H1 (cell line): Measurements from ENCODE around the gene STIMATE.

ENCODE experiments used
- BRCA1 ChIP-seq: IDR thresholded peaks from 2 replicates; pipeline ENCODE4 v1.6.1; 2012; ENCODE audit warnings: low read depth, low read length, improper control_type of control experiment
- RAD21 ChIP-seq, 2 experiments: IDR thresholded peaks in 1 of 2; conservative IDR thresholded peaks in 1 of 2; 2 replicates each; pipeline ENCODE4 v1.6.1; 2011; ENCODE audit warnings: low read depth in 2 of 2, low read length in 2 of 2, improper control_type of control experiment in 1 of 2, inconsistent platforms in 1 of 2, mild to moderate bottlenecking in 1 of 2, moderate library complexity in 1 of 2
- SP2 ChIP-seq: IDR thresholded peaks from 2 replicates; pipeline ENCODE4 v1.6.1; 2012; ENCODE audit warnings: mild to moderate bottlenecking, low read length, inconsistent platforms
- SUZ12 ChIP-seq: fragments of 200-600 bp; sonication (generic); IDR thresholded peaks from 2 replicates; pipeline ENCODE4 v1.6.1; 2012; ENCODE audit warnings: mild to moderate bottlenecking, inconsistent platforms, low read length, moderate library complexity, mixed read lengths
- TEAD4 ChIP-seq: IDR thresholded peaks from 2 replicates; pipeline ENCODE4 v1.6.1; 2012; ENCODE audit warnings: low read depth, low read length, inconsistent platforms, mixed read lengths
- TF ChIP-seq, protein P1 (sequence below), 3 experiments: IDR thresholded peaks; 1 replicate in 2 of 3; 2 replicates in 1 of 3; pipeline versions ENCODE4 v1.5.1 to v1.6.1; 2011; ENCODE audit warnings: low read length in 3 of 3, mild to moderate bottlenecking in 3 of 3, inconsistent platforms in 2 of 3, low read depth in 1 of 3, moderate library complexity in 1 of 3; ENCODE audit not compliant: insufficient read depth in 1 of 3; ENCODE audit errors: control extremely low read depth in 1 of 3

DNA sequence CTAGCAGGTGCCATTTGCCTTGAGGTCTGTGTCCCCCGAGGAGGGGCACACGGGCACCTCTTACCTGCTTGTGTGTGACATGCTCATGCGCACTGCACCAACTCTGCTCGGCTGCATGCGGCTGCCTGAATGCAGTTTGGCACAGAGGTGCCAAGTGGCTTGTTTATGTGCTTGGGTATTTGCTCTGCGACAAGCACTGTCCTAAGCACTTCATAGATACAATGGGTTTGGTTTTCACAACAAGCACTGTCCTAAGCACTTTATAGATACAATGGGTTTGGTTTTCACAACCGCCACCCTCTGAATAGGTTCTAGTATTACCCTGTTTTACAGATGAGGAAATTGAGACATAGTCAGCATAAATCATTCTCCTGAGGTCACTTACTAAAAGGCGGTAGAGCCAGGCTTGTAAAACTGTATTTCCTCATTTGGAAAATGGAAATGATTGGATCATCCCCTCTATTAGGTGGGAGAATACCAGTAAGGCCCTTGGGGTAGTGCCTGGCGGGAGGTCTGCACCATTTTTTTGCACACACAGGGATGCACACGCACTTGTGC, 67.4 kb downstream of the STIMATE start:
- TF ChIP-seq, protein P1, sequence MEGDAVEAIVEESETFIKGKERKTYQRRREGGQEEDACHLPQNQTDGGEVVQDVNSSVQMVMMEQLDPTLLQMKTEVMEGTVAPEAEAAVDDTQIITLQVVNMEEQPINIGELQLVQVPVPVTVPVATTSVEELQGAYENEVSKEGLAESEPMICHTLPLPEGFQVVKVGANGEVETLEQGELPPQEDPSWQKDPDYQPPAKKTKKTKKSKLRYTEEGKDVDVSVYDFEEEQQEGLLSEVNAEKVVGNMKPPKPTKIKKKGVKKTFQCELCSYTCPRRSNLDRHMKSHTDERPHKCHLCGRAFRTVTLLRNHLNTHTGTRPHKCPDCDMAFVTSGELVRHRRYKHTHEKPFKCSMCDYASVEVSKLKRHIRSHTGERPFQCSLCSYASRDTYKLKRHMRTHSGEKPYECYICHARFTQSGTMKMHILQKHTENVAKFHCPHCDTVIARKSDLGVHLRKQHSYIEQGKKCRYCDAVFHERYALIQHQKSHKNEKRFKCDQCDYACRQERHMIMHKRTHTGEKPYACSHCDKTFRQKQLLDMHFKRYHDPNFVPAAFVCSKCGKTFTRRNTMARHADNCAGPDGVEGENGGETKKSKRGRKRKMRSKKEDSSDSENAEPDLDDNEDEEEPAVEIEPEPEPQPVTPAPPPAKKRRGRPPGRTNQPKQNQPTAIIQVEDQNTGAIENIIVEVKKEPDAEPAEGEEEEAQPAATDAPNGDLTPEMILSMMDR (IDR thresholded peaks at IDR 0.05; ENCODE audit: control extremely low read depth in 1 of 3, insufficient read depth in 1 of 3, low read depth in 1 of 3, low read length in 3 of 3): no peak
- TF ChIP-seq RAD21 (IDR thresholded peaks at IDR 0.05 in 1 of 2, conservative IDR thresholded peaks at IDR 0.05 in 1 of 2; ENCODE audit: low read depth in 2 of 2, low read length in 2 of 2) (no peak), SP2 (no peak), SUZ12 (no peak), BRCA1 (no peak), TEAD4 (no peak)
